ENCODE measurements around the gene ARHGEF2. TPM values are rescaled to one million over a fixed set of nuclear protein-coding genes. Genes with fewer than 3 reads are reported as not detected.
A peak's percentile ranks its signal among the peaks of the same experiment; 100 is the strongest.

The ARHGEF2 gene
- total and polyA plus RNA-seq, 9 of the 15 experiments (the other 6 are each of a cell fraction or from before 2014, with no cell fraction given), result 7.1 to 162 (median 62.2) TPM

DNA sequence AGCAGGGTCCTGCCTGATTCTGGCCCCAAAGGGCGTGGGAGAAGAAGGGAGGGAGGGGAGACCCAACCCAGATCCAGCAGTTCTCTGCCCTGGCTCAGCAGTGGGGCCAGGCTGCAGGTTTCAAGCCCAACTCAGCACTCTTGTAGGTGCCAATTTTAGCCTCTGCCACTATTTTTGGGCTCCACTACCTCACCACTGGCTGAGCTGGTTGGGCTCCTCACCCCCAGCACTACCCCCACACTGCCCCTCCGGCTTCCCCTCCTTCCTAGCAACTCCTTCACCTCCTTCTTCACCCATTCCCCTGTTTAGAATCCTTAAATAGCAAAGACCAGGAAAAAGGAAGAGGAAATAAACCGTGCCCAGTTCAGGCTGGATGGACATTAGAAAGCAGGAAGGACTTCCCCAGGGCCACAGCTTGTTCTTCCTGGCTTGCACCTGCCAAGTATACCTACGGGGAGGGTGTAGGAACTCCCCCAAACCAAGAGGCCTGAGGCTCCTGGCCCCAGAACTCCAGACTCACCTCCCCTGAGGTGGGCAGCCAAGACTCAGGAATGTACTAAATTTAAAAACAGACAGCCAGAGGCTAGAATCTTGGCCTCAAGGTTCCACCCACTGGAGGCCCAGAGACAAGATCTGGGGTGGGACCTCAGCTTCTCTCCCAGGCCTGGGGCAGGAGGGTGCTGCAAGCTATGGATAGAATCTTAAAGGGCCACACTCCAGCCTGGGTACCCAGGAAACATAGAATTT lies 1.4 kb upstream of the ARHGEF2 start (continued):
- no peak for TF ChIP-seq ZNF830 (CRISPR knock-in tag; IDR thresholded peaks at IDR 0.05)
- peak; percentile 47; the same call in 1 of the 2 replicates for TF ChIP-seq MYC (IDR thresholded peaks at IDR 0.05; ENCODE audit: low read depth, low read length)
- no peak for TF ChIP-seq MYC (CRISPR knock-in tag; IDR thresholded peaks at IDR 0.05; ENCODE audit: borderline replicate concordance, low read depth)
- peak; percentile 62; the same call in 1 of the 2 replicates for TF ChIP-seq TEAD4 (IDR thresholded peaks at IDR 0.05; ENCODE audit: low read length)
- no peak for TF ChIP-seq TEAD4 (CRISPR knock-in tag; IDR thresholded peaks at IDR 0.05; ENCODE audit: borderline replicate concordance)
- TF ChIP-seq FOXP4 (CRISPR knock-in tag; IDR thresholded peaks at IDR 0.05; ENCODE audit: borderline replicate concordance), result no peak
- peak in 1 of 2 experiments; percentile 29; a peak in 2 of 4 replicates for TF ChIP-seq MAZ (CRISPR knock-in tag; conservative IDR thresholded peaks at IDR 0.05 in 1 of 2, IDR thresholded peaks at IDR 0.05 in 1 of 2)
- no peak for TF ChIP-seq ZNF395 (CRISPR knock-in tag; IDR thresholded peaks at IDR 0.05)
- 0 out of 2 replicates have a peak, but pooled peaks have one; percentile 19 for TF ChIP-seq LCOR (CRISPR knock-in tag; IDR thresholded peaks at IDR 0.05)
- TF ChIP-seq POU5F1 (IDR thresholded peaks at IDR 0.05; ENCODE audit: borderline replicate concordance, low read depth, low read length, partially characterized antibody), result no peak
- peak; percentile 14; the same call in 1 of the 2 replicates for TF ChIP-seq SP1 (CRISPR knock-in tag; IDR thresholded peaks at IDR 0.05)
- TF ChIP-seq, protein P1, sequence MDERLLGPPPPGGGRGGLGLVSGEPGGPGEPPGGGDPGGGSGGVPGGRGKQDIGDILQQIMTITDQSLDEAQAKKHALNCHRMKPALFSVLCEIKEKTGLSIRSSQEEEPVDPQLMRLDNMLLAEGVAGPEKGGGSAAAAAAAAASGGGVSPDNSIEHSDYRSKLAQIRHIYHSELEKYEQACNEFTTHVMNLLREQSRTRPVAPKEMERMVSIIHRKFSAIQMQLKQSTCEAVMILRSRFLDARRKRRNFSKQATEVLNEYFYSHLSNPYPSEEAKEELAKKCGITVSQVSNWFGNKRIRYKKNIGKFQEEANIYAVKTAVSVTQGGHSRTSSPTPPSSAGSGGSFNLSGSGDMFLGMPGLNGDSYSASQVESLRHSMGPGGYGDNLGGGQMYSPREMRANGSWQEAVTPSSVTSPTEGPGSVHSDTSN (CRISPR knock-in tag; IDR thresholded peaks at IDR 0.05; ENCODE audit: low read depth), result no peak
- TF ChIP-seq, protein P1 (tag; conservative IDR thresholded peaks at IDR 0.05; ENCODE audit: low read depth), result peak; percentile 68
- TF ChIP-seq TCF3 (CRISPR knock-in tag; IDR thresholded peaks at IDR 0.05), result peak; percentile 32; the same call in 1 of the 2 replicates
- peak; percentile 41; the same call in 1 of the 2 replicates for TF ChIP-seq SPI1 (IDR thresholded peaks at IDR 0.05; ENCODE audit: borderline replicate concordance, low read depth, low read length)
- no peak for TF ChIP-seq POLR3G (IDR thresholded peaks at IDR 0.05; ENCODE audit: extremely low read depth, insufficient read length, insufficient replicate concordance)
- TF ChIP-seq HMBOX1 (IDR thresholded peaks at IDR 0.05), result no peak
- peak in 1 of 2 experiments; percentile 48; a peak in 1 of 4 replicates for TF ChIP-seq HDAC1 (IDR thresholded peaks at IDR 0.05)
- peak; percentile 58 for TF ChIP-seq BRD9 (IDR thresholded peaks at IDR 0.05; ENCODE audit: low read depth, partially characterized antibody)
- TF ChIP-seq ZNF57 (CRISPR knock-in tag; IDR thresholded peaks at IDR 0.05), result no peak

Data from K562 (cell line).